HL-60 (cell line): ENCODE measurements around the gene ELL2.

ENCODE experiments used
- DNase-seq, 2 experiments: peaks; one replicate each; pipeline ENCODE4 v3.0.0-alpha.2; 2010 to 2020; ENCODE audit warnings: low read depth in 1 of 2, low spot score in 1 of 2
- H3K27ac ChIP-seq: fragments of 250-450 bp; sonication (Bioruptor Pico); replicated peaks from 2 replicates; pipeline ENCODE4 v1.5.1; 2020; ENCODE audit warnings: mild to moderate bottlenecking, moderate library complexity
- H3K27me3 ChIP-seq: fragments of 250-450 bp; sonication (Bioruptor Pico); 2 replicates; pipeline ENCODE4 v1.5.1; 2021; ENCODE audit warnings: mild to moderate bottlenecking, moderate library complexity; ENCODE audit not compliant: insufficient read depth, poor library complexity, severe bottlenecking
- H3K4me3 ChIP-seq: replicated peaks from 2 replicates; pipeline ENCODE4 v1.5.1; 2011; ENCODE audit warnings: mild to moderate bottlenecking, control low read depth, low read length; ENCODE audit not compliant: insufficient read depth
- GABPA ChIP-seq: IDR thresholded peaks from 2 replicates; pipeline ENCODE4 v1.6.1; 2012; ENCODE audit warnings: low read depth
- POLR2AphosphoS5 ChIP-seq: IDR thresholded peaks from 2 replicates; pipeline ENCODE4 v1.6.1; 2012; ENCODE audit warnings: low read depth
- SPI1 ChIP-seq: IDR thresholded peaks from 2 replicates; pipeline ENCODE4 v1.6.1; 2012; ENCODE audit warnings: low read depth, mild to moderate bottlenecking, borderline replicate concordance
- TF ChIP-seq, protein P1 (sequence below): IDR thresholded peaks from one replicate; pipeline ENCODE4 v1.5.1; 2011; ENCODE audit warnings: low read length, control low read depth, inconsistent platforms; ENCODE audit not compliant: insufficient read depth
- TF ChIP-seq, protein P2 (sequence below): IDR thresholded peaks from 2 replicates; pipeline ENCODE4 v1.6.1; 2012; ENCODE audit warnings: low read depth; ENCODE audit not compliant: insufficient replicate concordance

ELL2 gene

DNA sequence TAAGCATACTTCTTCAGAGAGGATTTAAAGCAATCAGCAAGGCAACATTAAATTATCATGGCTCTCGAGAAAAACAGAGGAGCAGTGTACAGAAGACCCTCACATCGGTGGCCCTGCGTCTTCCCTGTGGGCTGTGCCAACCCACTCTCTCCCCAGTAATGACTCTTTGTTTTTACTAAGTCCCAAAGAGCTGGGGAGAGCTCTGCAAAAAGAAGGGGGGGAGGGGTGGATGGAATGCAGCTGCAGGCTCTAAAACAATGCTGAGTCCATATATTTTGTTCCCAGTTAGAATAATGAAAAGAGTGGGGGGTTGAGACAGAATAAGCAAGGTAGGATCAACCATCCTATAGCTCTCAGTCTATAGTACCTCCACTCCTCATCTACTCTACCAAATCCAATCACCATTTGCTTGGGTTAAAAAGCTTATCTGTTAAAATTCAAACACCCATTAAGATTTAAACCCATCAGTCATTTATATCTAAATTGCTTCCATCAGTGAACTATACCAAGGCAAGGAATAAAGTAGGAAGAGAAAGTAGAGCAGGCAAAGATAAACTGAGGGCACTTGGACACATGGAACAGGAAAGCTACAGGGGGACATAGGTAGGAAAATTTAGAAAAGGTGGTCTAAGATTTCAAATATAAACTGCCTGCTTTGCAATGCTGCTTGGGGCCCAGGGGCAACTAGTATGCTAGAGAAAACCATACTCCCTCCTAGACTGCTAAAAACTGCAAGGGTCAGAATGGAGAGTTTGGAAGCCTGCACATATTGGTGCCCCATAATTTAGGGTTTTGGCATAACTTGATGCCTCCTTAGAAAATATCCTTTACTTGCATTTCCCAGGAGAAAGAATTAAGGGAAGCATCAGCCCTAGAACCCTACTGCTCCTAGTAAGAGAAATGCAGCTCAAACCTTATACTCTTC is 20.6 kb downstream of the ELL2 start:
- Histone ChIP-seq H3K27ac (no peak overlapping the region), H3K27me3 (no peaks in the 10 kb centered on the region), H3K4me3 (no peak overlapping the region)
- TF ChIP-seq GABPA (no peak), POLR2AphosphoS5 (no peak), SPI1 (no peak)
- TF ChIP-seq, protein P1, sequence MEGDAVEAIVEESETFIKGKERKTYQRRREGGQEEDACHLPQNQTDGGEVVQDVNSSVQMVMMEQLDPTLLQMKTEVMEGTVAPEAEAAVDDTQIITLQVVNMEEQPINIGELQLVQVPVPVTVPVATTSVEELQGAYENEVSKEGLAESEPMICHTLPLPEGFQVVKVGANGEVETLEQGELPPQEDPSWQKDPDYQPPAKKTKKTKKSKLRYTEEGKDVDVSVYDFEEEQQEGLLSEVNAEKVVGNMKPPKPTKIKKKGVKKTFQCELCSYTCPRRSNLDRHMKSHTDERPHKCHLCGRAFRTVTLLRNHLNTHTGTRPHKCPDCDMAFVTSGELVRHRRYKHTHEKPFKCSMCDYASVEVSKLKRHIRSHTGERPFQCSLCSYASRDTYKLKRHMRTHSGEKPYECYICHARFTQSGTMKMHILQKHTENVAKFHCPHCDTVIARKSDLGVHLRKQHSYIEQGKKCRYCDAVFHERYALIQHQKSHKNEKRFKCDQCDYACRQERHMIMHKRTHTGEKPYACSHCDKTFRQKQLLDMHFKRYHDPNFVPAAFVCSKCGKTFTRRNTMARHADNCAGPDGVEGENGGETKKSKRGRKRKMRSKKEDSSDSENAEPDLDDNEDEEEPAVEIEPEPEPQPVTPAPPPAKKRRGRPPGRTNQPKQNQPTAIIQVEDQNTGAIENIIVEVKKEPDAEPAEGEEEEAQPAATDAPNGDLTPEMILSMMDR: no peak
- TF ChIP-seq, protein P2, sequence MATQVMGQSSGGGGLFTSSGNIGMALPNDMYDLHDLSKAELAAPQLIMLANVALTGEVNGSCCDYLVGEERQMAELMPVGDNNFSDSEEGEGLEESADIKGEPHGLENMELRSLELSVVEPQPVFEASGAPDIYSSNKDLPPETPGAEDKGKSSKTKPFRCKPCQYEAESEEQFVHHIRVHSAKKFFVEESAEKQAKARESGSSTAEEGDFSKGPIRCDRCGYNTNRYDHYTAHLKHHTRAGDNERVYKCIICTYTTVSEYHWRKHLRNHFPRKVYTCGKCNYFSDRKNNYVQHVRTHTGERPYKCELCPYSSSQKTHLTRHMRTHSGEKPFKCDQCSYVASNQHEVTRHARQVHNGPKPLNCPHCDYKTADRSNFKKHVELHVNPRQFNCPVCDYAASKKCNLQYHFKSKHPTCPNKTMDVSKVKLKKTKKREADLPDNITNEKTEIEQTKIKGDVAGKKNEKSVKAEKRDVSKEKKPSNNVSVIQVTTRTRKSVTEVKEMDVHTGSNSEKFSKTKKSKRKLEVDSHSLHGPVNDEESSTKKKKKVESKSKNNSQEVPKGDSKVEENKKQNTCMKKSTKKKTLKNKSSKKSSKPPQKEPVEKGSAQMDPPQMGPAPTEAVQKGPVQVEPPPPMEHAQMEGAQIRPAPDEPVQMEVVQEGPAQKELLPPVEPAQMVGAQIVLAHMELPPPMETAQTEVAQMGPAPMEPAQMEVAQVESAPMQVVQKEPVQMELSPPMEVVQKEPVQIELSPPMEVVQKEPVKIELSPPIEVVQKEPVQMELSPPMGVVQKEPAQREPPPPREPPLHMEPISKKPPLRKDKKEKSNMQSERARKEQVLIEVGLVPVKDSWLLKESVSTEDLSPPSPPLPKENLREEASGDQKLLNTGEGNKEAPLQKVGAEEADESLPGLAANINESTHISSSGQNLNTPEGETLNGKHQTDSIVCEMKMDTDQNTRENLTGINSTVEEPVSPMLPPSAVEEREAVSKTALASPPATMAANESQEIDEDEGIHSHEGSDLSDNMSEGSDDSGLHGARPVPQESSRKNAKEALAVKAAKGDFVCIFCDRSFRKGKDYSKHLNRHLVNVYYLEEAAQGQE: no peak
- DNase-seq: no peak

DNA sequence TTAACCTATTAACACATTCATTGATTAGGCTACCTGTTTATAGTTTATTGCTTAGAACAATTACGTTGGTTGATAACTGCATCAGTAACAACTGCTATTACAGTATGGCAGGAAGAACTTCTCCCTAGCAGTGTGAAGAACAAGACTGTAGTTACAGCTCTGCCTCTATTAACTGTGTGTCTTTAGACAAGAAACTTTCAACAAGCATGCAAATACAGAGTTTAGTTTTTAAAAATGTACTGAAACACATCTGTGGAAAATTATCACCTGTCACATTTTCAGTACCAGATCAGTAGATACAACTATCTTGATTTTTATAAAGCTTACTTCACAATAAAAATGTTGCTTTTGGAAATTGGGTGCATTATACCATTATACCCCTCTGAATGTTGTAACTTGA is 22.2 kb downstream of the ELL2 start:
- Histone ChIP-seq H3K27ac (no peak overlapping the region), H3K27me3 (no peaks in the 10 kb centered on the region), H3K4me3 (no peak overlapping the region)
- TF ChIP-seq GABPA: no peak
- no peak for TF ChIP-seq SPI1
- TF ChIP-seq, protein P1: no peak
- no peak for DNase-seq

DNA sequence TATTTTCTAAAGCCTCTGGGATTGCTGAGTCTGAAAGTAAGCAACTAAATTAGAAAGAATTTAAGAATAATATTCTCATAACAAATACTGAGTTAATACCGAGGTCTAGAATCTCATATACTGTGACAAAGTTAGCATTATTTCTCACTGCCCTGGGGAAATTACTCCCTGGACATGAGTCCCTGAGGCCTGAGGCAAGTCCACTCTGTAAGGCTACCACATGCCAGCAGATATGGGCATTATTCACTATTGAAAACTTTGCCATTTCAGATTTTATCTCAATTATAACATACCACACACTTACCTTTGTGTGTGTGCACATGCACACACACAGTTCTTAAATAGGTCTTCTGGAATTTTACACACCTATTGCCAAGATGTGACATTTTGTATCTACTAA is 22.9 kb downstream of the ELL2 start:
- no peak for TF ChIP-seq SPI1
- TF ChIP-seq, protein P2: no peak
- TF ChIP-seq POLR2AphosphoS5: no peak
- no peak for TF ChIP-seq GABPA
- TF ChIP-seq, protein P1: no peak
- no peak for DNase-seq
- Histone ChIP-seq H3K27me3 (no peaks in the 10 kb centered on the region), H3K27ac (no peak overlapping the region), H3K4me3 (no peak overlapping the region)
